ENCODE data around the gene PREX1.

The PREX1 gene

GRCh38 chr20:48751871-48752270 lies 75.9 kb downstream of the PREX1 start:
- no peak for DNase-seq (ENCODE audit: low read depth)

DNA sequence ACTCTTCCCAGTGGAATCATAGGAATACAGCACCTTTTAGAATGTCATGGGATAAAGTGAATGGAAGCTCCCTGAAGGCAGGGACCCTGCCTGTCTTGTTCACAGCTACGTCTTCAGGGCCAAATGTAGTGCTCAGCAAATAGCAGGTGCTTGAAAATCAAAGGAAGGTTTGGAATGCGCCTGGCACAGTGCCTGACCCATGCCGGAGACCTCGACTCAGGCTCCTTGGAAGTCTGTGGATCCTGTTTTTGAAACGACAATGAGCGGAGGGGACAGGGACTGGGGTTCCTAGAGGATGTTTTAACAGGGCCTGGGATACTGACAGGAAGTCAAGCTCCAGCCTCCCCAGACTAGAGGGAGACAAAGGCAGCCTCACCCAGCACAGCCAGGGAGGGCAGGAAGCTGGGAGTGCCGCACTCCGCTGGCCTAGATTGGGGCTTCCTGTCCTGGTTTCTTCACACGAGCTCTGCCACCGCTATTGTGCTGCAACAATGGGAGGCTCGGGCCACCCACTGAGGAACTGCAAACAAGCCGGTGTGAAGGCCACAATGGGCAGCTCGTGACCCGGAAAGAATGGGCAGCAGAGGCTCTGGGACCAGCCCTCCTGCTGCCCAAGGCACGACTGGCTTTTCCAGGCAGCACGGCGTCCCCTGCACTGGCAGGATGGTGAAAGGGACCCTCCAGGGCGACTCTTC lies 76.7 kb downstream of the PREX1 start:
- peak; percentile 45 for DNase-seq (ENCODE audit: low read depth)

GRCh38 chr20:48750376-48750775 lies 77.4 kb downstream of the PREX1 start:
- DNase-seq (ENCODE audit: low read depth): no peak

GRCh38 chr20:48749437-48749836 lies 78.4 kb downstream of the PREX1 start:
- DNase-seq (ENCODE audit: low read depth): no peak

DNA sequence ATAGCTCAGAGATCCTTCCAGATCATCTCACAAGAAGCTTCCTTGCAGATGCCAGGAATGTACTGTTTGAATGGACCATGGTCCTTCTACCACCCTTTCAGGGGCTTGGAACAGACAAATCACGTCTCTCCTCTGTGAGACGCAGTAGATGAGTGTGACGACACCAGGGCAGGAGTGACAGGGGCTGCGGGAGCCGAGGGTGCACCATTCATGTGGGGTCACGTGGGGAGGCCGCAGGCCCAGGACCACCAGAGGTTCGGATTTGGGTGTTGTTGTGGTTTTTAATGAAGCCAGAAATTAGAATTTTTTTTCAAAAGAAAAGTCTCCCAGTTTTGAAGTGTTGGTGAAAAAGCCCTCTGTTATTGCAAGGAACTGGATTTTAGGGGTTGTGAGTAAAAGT lies 79.2 kb downstream of the PREX1 start:
- DNase-seq (ENCODE audit: low read depth): no peak

DNA sequence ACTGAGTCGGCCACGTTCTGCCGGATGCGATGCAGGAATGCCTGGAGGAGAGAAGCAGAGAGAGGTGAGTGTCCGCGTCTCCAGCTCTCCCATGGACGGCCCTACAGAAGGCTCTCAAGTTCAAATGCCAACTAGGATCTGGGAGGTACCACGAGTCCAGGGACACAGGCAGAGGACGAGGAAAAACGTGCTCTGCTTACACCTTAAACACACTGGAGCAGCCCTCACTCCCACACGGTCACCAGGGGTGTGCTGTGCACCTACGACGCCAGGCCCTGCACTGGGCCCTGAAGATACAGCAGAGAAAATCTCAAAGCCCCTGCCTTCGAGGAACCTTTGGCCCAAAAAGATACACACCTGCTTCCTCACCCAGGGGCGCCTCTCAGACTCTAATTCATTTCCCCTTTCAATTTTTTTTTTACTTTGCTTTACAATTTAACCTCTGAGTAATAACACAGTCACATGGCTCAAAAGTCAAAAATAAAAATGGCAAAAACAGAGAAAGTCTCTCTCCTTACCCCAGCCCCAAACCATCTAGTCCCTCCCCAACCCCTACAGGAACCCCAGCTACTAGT lies 79.9 kb downstream of the PREX1 start:
- no peak for DNase-seq (ENCODE audit: low read depth)

DNA sequence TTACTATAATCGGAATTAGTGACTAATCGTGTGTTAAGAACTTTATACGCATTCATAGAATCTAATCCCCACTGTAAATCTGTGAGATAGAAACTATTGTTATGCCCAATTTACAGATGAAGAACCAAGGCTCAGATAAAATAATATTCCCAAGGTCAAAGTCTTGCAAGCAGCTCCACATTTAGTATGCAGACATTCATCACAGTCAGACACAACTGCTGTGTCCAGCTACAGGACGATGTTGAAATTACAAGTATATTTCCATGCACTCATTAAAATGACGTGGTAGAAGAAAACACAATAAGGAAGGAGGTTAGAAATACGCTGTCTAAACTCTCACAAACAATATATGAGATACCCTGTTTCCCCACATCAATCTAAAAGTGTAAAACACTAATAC lies 82.5 kb downstream of the PREX1 start:
- no peak for DNase-seq (ENCODE audit: low read depth)

GRCh38 chr20:48744515-48744914 lies 83.3 kb downstream of the PREX1 start:
- DNase-seq (ENCODE audit: low read depth): no peak

DNA sequence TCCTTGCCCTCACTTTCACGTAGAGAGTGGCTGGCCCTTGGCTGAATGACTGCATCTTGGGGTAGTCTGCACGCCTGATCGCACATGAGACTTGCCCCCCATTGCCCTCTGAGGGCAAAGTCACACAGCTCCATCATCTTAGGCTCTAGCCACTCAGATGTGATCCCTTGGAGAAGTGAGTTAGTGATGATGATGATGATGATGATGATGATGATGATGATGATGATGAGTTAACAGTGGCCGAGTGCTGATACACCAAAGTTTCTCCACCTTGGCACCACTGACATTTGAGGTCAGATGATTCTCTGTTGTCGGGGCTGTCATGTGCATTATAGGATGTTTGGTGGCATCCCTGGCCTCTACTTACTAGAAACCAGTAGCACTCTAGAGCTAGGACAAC lies 84.0 kb downstream of the PREX1 start:
- DNase-seq (ENCODE audit: low read depth): no peak

- DNase-seq (ENCODE audit: low read depth): no peak
These were observed 84.7 kb downstream of the PREX1 start for GRCh38 chr20:48742912-48743680.

- no peak for DNase-seq (ENCODE audit: low read depth)
These were observed 85.6 kb downstream of the PREX1 start for GRCh38 chr20:48742233-48742632.

DNA sequence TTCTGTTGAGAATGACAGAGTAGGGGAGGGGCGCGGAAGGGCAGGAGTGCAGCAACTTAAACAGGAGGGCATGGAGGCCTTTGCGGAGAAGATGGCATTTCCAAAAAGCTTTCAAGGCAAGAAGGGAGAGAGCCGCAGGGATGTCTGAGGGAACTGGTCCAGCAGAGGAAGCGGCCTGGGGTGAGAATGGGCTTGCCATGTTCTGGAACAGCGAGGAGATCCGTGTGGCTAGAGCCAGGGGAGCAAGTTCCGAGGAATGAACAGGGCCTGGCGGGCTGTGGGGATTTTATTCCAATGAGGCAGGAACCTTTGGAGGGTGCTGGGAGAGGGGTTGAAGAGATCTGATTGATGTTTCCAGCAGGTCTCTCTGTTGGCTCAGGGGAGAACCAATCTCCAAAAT lies 86.1 kb downstream of the PREX1 start:
- no peak for DNase-seq (ENCODE audit: low read depth)

- DNase-seq (ENCODE audit: low read depth): no peak
These were observed 87.1 kb downstream of the PREX1 start for GRCh38 chr20:48740712-48741111.

- DNase-seq (ENCODE audit: low read depth): no peak
These were observed 87.5 kb downstream of the PREX1 start for GRCh38 chr20:48740292-48740649.

- no peak for DNase-seq (ENCODE audit: low read depth)
These were observed 88.2 kb downstream of the PREX1 start for GRCh38 chr20:48739395-48740291.

- DNase-seq (ENCODE audit: low read depth): peak; percentile 27
These were observed 89.1 kb downstream of the PREX1 start for GRCh38 chr20:48738399-48739304.

- no peak for DNase-seq (ENCODE audit: low read depth)
These were observed 89.8 kb downstream of the PREX1 start for GRCh38 chr20:48738094-48738398.

GRCh38 chr20:48737434-48738093 lies 90.2 kb downstream of the PREX1 start:
- DNase-seq (ENCODE audit: low read depth): no peak

- no peak for DNase-seq (ENCODE audit: low read depth)
These were observed 91.2 kb downstream of the PREX1 start for GRCh38 chr20:48736636-48737035.

GRCh38 chr20:48736231-48736630 lies 91.6 kb downstream of the PREX1 start:
- no peak for DNase-seq (ENCODE audit: low read depth)

DNA sequence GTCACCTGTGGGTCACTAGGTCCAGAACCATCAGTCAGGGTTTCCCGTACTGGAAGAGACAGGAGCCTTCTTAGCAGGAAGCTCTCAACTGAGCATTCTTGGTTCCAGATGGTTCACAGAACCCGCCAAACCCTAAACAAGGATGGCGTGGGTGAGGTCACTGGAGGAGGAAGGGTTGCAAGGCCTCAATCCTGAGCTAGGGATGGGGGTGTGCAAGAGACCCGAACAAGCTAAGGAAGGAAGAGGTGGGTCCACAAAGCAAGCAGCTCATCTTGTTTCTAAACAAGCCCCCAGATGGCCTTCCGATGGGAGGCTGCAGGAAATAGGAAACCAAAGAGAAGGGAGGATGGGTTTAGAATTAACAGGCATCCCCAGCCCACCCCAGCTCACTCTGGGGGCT lies 92.7 kb downstream of the PREX1 start:
- DNase-seq (ENCODE audit: low read depth): no peak
